ENCODE data around the gene POLDIP2. TPM values are rescaled to one million over a fixed set of nuclear protein-coding genes. Genes with fewer than 3 reads are reported as not detected.
A peak's percentile ranks its signal among the peaks of the same experiment; 100 is the strongest.

Gene POLDIP2
- total and polyA plus RNA-seq, 2 donors from 2014 or later: 84.9 to 174 TPM

DNA sequence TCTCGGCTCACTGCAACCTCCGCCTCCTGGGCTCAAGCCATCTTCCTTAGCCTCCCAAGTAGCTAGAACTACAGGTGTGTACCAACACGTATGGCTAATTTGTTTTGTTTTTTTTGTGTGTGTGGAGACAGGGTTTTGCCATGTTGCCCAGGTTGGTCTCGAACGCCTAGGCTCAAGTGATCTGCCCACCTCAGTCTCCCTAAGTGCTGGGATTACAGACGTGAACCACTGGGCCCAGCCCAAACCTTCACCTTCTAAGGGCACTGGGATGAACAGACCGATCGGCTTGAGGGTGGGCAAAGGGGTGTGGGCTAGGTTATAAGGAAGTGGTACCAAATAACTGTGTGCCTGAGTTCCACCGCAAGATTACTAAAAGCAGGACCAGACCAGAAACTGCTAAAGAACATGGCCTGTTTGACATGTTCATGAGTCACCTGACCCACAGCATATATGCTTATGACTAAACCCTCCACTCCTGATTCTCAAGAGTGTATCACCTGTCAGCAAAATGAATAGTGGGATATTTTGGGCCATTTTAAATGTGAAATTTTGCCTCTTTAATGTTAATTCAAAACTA, 30.2 kb downstream of the POLDIP2 start:
- TF ChIP-seq, protein P1, sequence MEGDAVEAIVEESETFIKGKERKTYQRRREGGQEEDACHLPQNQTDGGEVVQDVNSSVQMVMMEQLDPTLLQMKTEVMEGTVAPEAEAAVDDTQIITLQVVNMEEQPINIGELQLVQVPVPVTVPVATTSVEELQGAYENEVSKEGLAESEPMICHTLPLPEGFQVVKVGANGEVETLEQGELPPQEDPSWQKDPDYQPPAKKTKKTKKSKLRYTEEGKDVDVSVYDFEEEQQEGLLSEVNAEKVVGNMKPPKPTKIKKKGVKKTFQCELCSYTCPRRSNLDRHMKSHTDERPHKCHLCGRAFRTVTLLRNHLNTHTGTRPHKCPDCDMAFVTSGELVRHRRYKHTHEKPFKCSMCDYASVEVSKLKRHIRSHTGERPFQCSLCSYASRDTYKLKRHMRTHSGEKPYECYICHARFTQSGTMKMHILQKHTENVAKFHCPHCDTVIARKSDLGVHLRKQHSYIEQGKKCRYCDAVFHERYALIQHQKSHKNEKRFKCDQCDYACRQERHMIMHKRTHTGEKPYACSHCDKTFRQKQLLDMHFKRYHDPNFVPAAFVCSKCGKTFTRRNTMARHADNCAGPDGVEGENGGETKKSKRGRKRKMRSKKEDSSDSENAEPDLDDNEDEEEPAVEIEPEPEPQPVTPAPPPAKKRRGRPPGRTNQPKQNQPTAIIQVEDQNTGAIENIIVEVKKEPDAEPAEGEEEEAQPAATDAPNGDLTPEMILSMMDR (IDR thresholded peaks at IDR 0.05; ENCODE audit: borderline replicate concordance, extremely low read depth, insufficient read depth): no peak
- Histone ChIP-seq H3K27ac (ENCODE audit: low read depth in 2 of 2, low read length in 2 of 2) (no peak overlapping the region), H3K4me1 (ENCODE audit: control insufficient read depth in 2 of 3, insufficient read depth in 2 of 3, low read depth in 1 of 3, low read length in 3 of 3) (no peaks in the 10 kb centered on the region), H3K4me3 (ENCODE audit: low read length in 3 of 3) (no peak overlapping the region), H3K9me3 (ENCODE audit: control insufficient read depth in 2 of 3, insufficient read depth in 1 of 3, low read length in 3 of 3) (no peaks in the 10 kb centered on the region), H3K9ac (ENCODE audit: low read length in 3 of 3) (no peak overlapping the region), H3K27me3 (ENCODE audit: control insufficient read depth, insufficient read depth, low read length) (no peaks in the 10 kb centered on the region), H3K36me3 (ENCODE audit: control insufficient read depth in 2 of 3, insufficient read depth in 3 of 3, low read length in 3 of 3) (peaks cover 11 to 34% (median 14%) of the 10 kb centered on the region in 3 donors)
- no peak for FAIRE-seq
- no peak for DNase-seq
- intact Hi-C loops (cut with DNase I): no loop called here

GRCh38 chr17:28326114-28326513, 31.2 kb downstream of the POLDIP2 start:
- no peaks in the 10 kb centered on the region for H3K4me1 ChIP-seq (ENCODE audit: control insufficient read depth in 2 of 3, insufficient read depth in 2 of 3, low read depth in 1 of 3, low read length in 3 of 3)
- H3K27ac ChIP-seq (ENCODE audit: low read depth in 2 of 2, low read length in 2 of 2): no peak overlapping the region
- H3K27me3 ChIP-seq (ENCODE audit: control insufficient read depth, insufficient read depth, low read length): no peaks in the 10 kb centered on the region
- DNase-seq: no peak
- no peak overlapping the region for H3K9ac ChIP-seq (ENCODE audit: low read length in 3 of 3)
- intact Hi-C loops (cut with DNase I): no loop called here
- no peaks in the 10 kb centered on the region for H3K9me3 ChIP-seq (ENCODE audit: control insufficient read depth in 2 of 3, insufficient read depth in 1 of 3, low read length in 3 of 3)
- peaks cover 10 to 28% (median 11%) of the 10 kb centered on the region in 3 donors for H3K36me3 ChIP-seq (ENCODE audit: control insufficient read depth in 2 of 3, insufficient read depth in 3 of 3, low read length in 3 of 3)
- H3K4me3 ChIP-seq (ENCODE audit: low read length in 3 of 3): no peak overlapping the region
- no peak for FAIRE-seq
- TF ChIP-seq, protein P1 (IDR thresholded peaks at IDR 0.05; ENCODE audit: borderline replicate concordance, extremely low read depth, insufficient read depth): no peak

GRCh38 chr17:28325211-28325610, 32.1 kb downstream of the POLDIP2 start:
- Histone ChIP-seq H3K4me1 (ENCODE audit: control insufficient read depth in 2 of 3, insufficient read depth in 2 of 3, low read depth in 1 of 3, low read length in 3 of 3) (no peaks in the 10 kb centered on the region), H3K9ac (ENCODE audit: low read length in 3 of 3) (no peak overlapping the region), H3K27ac (ENCODE audit: low read depth in 2 of 2, low read length in 2 of 2) (no peak overlapping the region), H3K9me3 (ENCODE audit: control insufficient read depth in 2 of 3, insufficient read depth in 1 of 3, low read length in 3 of 3) (no peaks in the 10 kb centered on the region), H3K4me3 (ENCODE audit: low read length in 3 of 3) (no peak overlapping the region), H3K36me3 (ENCODE audit: control insufficient read depth in 2 of 3, insufficient read depth in 3 of 3, low read length in 3 of 3) (peaks cover 4 to 24% (median 11%) of the 10 kb centered on the region in 3 donors), H3K27me3 (ENCODE audit: control insufficient read depth, insufficient read depth, low read length) (no peaks in the 10 kb centered on the region)
- peak in 1 of 5 donors; percentile 31 for DNase-seq
- FAIRE-seq: no peak
- intact Hi-C loops (cut with DNase I): no loop called here
- TF ChIP-seq, protein P1 (IDR thresholded peaks at IDR 0.05; ENCODE audit: borderline replicate concordance, extremely low read depth, insufficient read depth): no peak

- H3K27ac ChIP-seq (ENCODE audit: low read depth in 2 of 2, low read length in 2 of 2): no peak overlapping the region
These were observed 32.5 kb downstream of the POLDIP2 start for GRCh38 chr17:28324781-28325180.

More at GRCh38 chr17:28324781-28325180, 32.5 kb downstream of the POLDIP2 start:
- intact Hi-C loops (cut with DNase I): no loop called here
- no peaks in the 10 kb centered on the region for H3K9me3 ChIP-seq (ENCODE audit: control insufficient read depth in 2 of 3, insufficient read depth in 1 of 3, low read length in 3 of 3)
- H3K27me3 ChIP-seq (ENCODE audit: control insufficient read depth, insufficient read depth, low read length): no peaks in the 10 kb centered on the region
- DNase-seq (no peak), FAIRE-seq (no peak)
- peaks cover 4 to 24% (median 11%) of the 10 kb centered on the region in 3 donors for H3K36me3 ChIP-seq (ENCODE audit: control insufficient read depth in 2 of 3, insufficient read depth in 3 of 3, low read length in 3 of 3)
- TF ChIP-seq, protein P1 (IDR thresholded peaks at IDR 0.05; ENCODE audit: borderline replicate concordance, extremely low read depth, insufficient read depth): no peak
- H3K9ac ChIP-seq (ENCODE audit: low read length in 3 of 3): no peak overlapping the region
- peaks cover 0 to 3% (median under 1%) of the 10 kb centered on the region in 3 donors for H3K4me1 ChIP-seq (ENCODE audit: control insufficient read depth in 2 of 3, insufficient read depth in 2 of 3, low read depth in 1 of 3, low read length in 3 of 3)
- H3K4me3 ChIP-seq (ENCODE audit: low read length in 3 of 3): no peak overlapping the region

Measured in kidney (tissue), 14 donors.